H1 (cell line): ENCODE results near the gene IL10RA. TPM values are rescaled to one million over a fixed set of nuclear protein-coding genes. Genes with fewer than 3 reads are reported as not detected.

ENCODE experiments used
- BCL11A ChIP-seq, 2 experiments: IDR thresholded peaks; one replicate each; pipeline ENCODE4 v1.6.1; 2011; ENCODE audit warnings: low read depth in 2 of 2, low read length in 2 of 2, mild to moderate bottlenecking in 2 of 2
- CBX8 ChIP-seq: fragments of 300-800, 300-1000 bp; sonication (generic); IDR thresholded peaks from 2 replicates; pipeline ENCODE4 v1.7.1; 2016; ENCODE audit warnings: low read depth, low read length, borderline replicate concordance
- HDAC2 ChIP-seq, 2 experiments: fragments of 300-600 bp in 1 of 2; sonication (generic) in 1 of 2; IDR thresholded peaks; 2 replicates each; pipeline ENCODE4 v1.6.1; 2011 to 2012; ENCODE audit warnings: low read depth in 2 of 2, low read length in 2 of 2, mild to moderate bottlenecking in 2 of 2, moderate library complexity in 2 of 2, borderline replicate concordance in 1 of 2, inconsistent platforms in 1 of 2
- JUN ChIP-seq: IDR thresholded peaks from 2 replicates; pipeline ENCODE4 v1.6.1; 2011; ENCODE audit warnings: low read depth, mild to moderate bottlenecking, improper control_type of control experiment, low read length
- POU5F1 ChIP-seq: IDR thresholded peaks from 2 replicates; pipeline ENCODE4 v1.6.1; 2011; ENCODE audit warnings: low read depth, mild to moderate bottlenecking, low read length, moderate library complexity
- RFX5 ChIP-seq: IDR thresholded peaks from 2 replicates; pipeline ENCODE4 v1.6.1; 2011; ENCODE audit warnings: low read depth, low read length, improper control_type of control experiment, borderline replicate concordance
- RXRA ChIP-seq: IDR thresholded peaks from 2 replicates; pipeline ENCODE4 v1.6.1; 2011; ENCODE audit warnings: low read depth, mild to moderate bottlenecking, low read length, moderate library complexity; ENCODE audit not compliant: insufficient read depth
- SAP30 ChIP-seq: fragments of 300-600 bp; sonication (generic); IDR thresholded peaks from 2 replicates; pipeline ENCODE4 v1.7.1; 2012; ENCODE audit warnings: low read length, moderate library complexity, mild to moderate bottlenecking, inconsistent platforms; ENCODE audit not compliant: insufficient read depth, insufficient replicate concordance
- polyA plus RNA-seq, 7 experiments: library from polyadenylated mRNA; depleted of rRNA in 3 of 7; stranded (reverse) in 5 of 7; unstranded in 2 of 7; fragments of >200 nt in 5 of 7; fragments of 200-250 nt in 2 of 7; gene quantifications; 1 replicate in 5 of 7; 2 replicates in 1 of 7; 4 replicates in 1 of 7; pipeline versions ENCODE4 v1.2.1 to v1.2.3, GENCODE V29; 2011 to 2013; ENCODE audit warnings: missing spikeins in 2 of 7, mixed read lengths in 2 of 7
- total RNA-seq: library from RNA; stranded (reverse); fragmentation: NEBNext Ultra II Directional; extraction: Animal tissue kit (Norgen Biotek cat#: 25700); gene quantifications from 2 replicates; pipeline ENCODE4 v1.2.1, GENCODE V29; 2021

Gene IL10RA
- total and polyA plus RNA-seq, 2 of the 8 experiments (the other 6 are each of a cell fraction or from before 2014, with no cell fraction given): 0.05 to 0.11 TPM

- TF ChIP-seq SAP30: no peak
- TF ChIP-seq HDAC2 (IDR thresholded peaks at IDR 0.05; ENCODE audit: borderline replicate concordance in 1 of 2, low read depth in 2 of 2, low read length in 2 of 2): no peak
- no peak for TF ChIP-seq RXRA
- no peak for TF ChIP-seq CBX8
- no peak for TF ChIP-seq JUN
- TF ChIP-seq POU5F1: no peak
- TF ChIP-seq RFX5: no peak
- TF ChIP-seq BCL11A (IDR thresholded peaks at IDR 0.05; ENCODE audit: low read depth in 2 of 2, low read length in 2 of 2): no peak
Measured at GRCh38 chr11:117950993-117951961, 34.9 kb upstream of the IL10RA start (continued).
